ENCODE results near the gene EHHADH.

EHHADH gene

GRCh38 chr3:185145511-185145910 lies 108.3 kb downstream of the EHHADH start:
- TF ChIP-seq, protein P1, sequence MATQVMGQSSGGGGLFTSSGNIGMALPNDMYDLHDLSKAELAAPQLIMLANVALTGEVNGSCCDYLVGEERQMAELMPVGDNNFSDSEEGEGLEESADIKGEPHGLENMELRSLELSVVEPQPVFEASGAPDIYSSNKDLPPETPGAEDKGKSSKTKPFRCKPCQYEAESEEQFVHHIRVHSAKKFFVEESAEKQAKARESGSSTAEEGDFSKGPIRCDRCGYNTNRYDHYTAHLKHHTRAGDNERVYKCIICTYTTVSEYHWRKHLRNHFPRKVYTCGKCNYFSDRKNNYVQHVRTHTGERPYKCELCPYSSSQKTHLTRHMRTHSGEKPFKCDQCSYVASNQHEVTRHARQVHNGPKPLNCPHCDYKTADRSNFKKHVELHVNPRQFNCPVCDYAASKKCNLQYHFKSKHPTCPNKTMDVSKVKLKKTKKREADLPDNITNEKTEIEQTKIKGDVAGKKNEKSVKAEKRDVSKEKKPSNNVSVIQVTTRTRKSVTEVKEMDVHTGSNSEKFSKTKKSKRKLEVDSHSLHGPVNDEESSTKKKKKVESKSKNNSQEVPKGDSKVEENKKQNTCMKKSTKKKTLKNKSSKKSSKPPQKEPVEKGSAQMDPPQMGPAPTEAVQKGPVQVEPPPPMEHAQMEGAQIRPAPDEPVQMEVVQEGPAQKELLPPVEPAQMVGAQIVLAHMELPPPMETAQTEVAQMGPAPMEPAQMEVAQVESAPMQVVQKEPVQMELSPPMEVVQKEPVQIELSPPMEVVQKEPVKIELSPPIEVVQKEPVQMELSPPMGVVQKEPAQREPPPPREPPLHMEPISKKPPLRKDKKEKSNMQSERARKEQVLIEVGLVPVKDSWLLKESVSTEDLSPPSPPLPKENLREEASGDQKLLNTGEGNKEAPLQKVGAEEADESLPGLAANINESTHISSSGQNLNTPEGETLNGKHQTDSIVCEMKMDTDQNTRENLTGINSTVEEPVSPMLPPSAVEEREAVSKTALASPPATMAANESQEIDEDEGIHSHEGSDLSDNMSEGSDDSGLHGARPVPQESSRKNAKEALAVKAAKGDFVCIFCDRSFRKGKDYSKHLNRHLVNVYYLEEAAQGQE (IDR thresholded peaks at IDR 0.05; ENCODE audit: insufficient read depth in 1 of 2, low read depth in 2 of 2, low read length in 2 of 2) = no peak
- TF ChIP-seq FOXP2 (optimal IDR thresholded peaks at IDR 0.05; ENCODE audit: borderline replicate concordance, extremely low read depth, extremely low read length, insufficient read depth) = no peak
- TF ChIP-seq TAF1 (IDR thresholded peaks at IDR 0.05; ENCODE audit: borderline replicate concordance, insufficient read depth, low read length) = no peak
- TF ChIP-seq POLR2AphosphoS5 (IDR thresholded peaks at IDR 0.05; ENCODE audit: low read depth, low read length) = no peak
- no peak for TF ChIP-seq SIN3A (IDR thresholded peaks at IDR 0.05; ENCODE audit: borderline replicate concordance, insufficient read depth, low read length)

- TF ChIP-seq POLR2AphosphoS5 (IDR thresholded peaks at IDR 0.05; ENCODE audit: low read depth, low read length) = no peak
Observed at GRCh38 chr3:185144784-185145183, 109.1 kb downstream of the EHHADH start.
